OCI-LY7 (cell line): ENCODE results near the gene CDC42BPA.

Experiments
- CTCF ChIP-seq: fragments of 200-600 bp; sonication (generic); conservative IDR thresholded peaks from 2 replicates; pipeline ENCODE4 v1.5.1; 2014; ENCODE audit warnings: mild to moderate bottlenecking, antibody characterized with exemption, low read length, moderate library complexity, mixed read lengths
- EZH2phosphoT487 ChIP-seq: fragments of 200-600 bp; sonication (generic); IDR thresholded peaks from 2 replicates; pipeline ENCODE4 v1.6.1; 2018; ENCODE audit warnings: low read depth, borderline replicate concordance, mild to moderate bottlenecking, mixed run types, antibody characterized with exemption, low read length, moderate library complexity, mixed read lengths

GRCh38 chr1:227213426-227213825 lies 104.9 kb downstream of the CDC42BPA start:
- TF ChIP-seq CTCF (no peak), EZH2phosphoT487 (no peak)
